Left lung (tissue), 10 donors: ENCODE results near the gene RSPH1. TPM values are rescaled to one million over a fixed set of nuclear protein-coding genes. Genes with fewer than 3 reads are reported as not detected.
A peak's percentile ranks its signal among the peaks of the same experiment; 100 is the strongest.

ENCODE experiments used
- ATAC-seq: fragments of 200-7000 bp; cut with Tn5 transposase; one replicate; pipeline ENCODE4 v1.9.1; 2020; ENCODE audit warnings: moderate library complexity
- DNase-seq, 4 donors: peaks; one replicate each; pipeline ENCODE4 v3.0.0-alpha.2; 2013 to 2020
- H3K27ac ChIP-seq, 2 donors: fragments of 200-600 bp; sonication (generic) in 1 of 2; one replicate each; pipeline versions ENCODE4 v1.5.0 to v1.8.0; 2020 to 2021
- H3K27me3 ChIP-seq, 2 donors: fragments of 200-600 bp; sonication (generic) in 1 of 2; one replicate each; pipeline versions ENCODE4 v1.5.0 to v1.8.0; 2020 to 2021
- H3K36me3 ChIP-seq, 2 donors: fragments of 200-600 bp; sonication (generic) in 1 of 2; one replicate each; pipeline versions ENCODE4 v1.5.0 to v1.8.0; 2020 to 2021
- H3K4me1 ChIP-seq, 2 donors: fragments of 200-600 bp; one replicate each; pipeline ENCODE4 v1.8.0; 2021
- H3K4me3 ChIP-seq, 2 donors: fragments of 200-600 bp; sonication (generic) in 1 of 2; one replicate each; pipeline versions ENCODE4 v1.5.0 to v1.8.0; 2020 to 2021; ENCODE audit warnings: mild to moderate bottlenecking in 1 of 2
- H3K9me3 ChIP-seq, 2 donors: fragments of 200-600 bp; sonication (generic) in 1 of 2; one replicate each; pipeline versions ENCODE4 v1.5.0 to v1.8.0; 2020 to 2021
- CTCF ChIP-seq, 2 donors: fragments of 200-600 bp; sonication (generic) in 1 of 2; IDR thresholded peaks; one replicate each; pipeline versions ENCODE4 v1.5.0 to v1.8.0; 2021; ENCODE audit warnings: antibody characterized with exemption in 2 of 2
- intact Hi-C, 2 donors: fragments of 100-400 bp; cut with DNase I; formaldehyde crosslinking; loops; one replicate each; pipeline versions ENCODE4 v1.11.2 to v1.14.2; 2022
- polyA plus RNA-seq, 6 donors: library from polyadenylated mRNA; unstranded; fragments of 120-200 nt; gene quantifications; one replicate each; pipeline ENCODE4 v1.2.1, GENCODE V29; 2013; ENCODE audit not compliant: insufficient read length in 6 of 6
- total RNA-seq, 2 donors: library from RNA; stranded (reverse); fragmentation: NEBNext Ultra II Directional; extraction: Animal tissue kit (Norgen Biotek cat#: 25700); gene quantifications; one replicate each; pipeline ENCODE4 v1.2.1, GENCODE V29; 2021
- donor health status: DM: no; HTN: yes; CAD: no.
- donor health status: DM: no; HTN: no; CAD: no.

The RSPH1 gene
- total and polyA plus RNA-seq, 8 donors, result 0.73 to 27.3 (median 13.4) TPM

GRCh38 chr21:42431196-42431595 lies 64.8 kb downstream of the RSPH1 start:
- no peak for TF ChIP-seq CTCF (IDR thresholded peaks at IDR 0.05)
- intact Hi-C loops, result loop anchor here in 1 of 2 donors (10.0 kb wide), 1 partner anchor 96 kb away; no protein-coding TSS in a partner anchor
- no peaks in the 10 kb centered on the region for H3K4me1 ChIP-seq
- H3K27me3 ChIP-seq, result peaks cover 0 to 3% of the 10 kb centered on the region in 2 donors
- H3K27ac ChIP-seq, result no peak overlapping the region
- H3K9me3 ChIP-seq, result peaks cover 0 to 11% of the 10 kb centered on the region in 2 donors
- no peak for DNase-seq
- H3K36me3 ChIP-seq, result no peaks in the 10 kb centered on the region
- ATAC-seq, result no peak
- H3K4me3 ChIP-seq, result no peak overlapping the region

- no peak for TF ChIP-seq CTCF (IDR thresholded peaks at IDR 0.05)
- ATAC-seq, result no peak
- H3K4me1 ChIP-seq, result peaks cover 0 to under 1% of the 10 kb centered on the region in 2 donors
- DNase-seq, result no peak
- peaks cover 0 to 11% of the 10 kb centered on the region in 2 donors for H3K9me3 ChIP-seq
- H3K27ac ChIP-seq, result no peak overlapping the region
- intact Hi-C loops, result loop anchor here in 1 of 2 donors (10.0 kb wide), 1 partner anchor 96 kb away; no protein-coding TSS in a partner anchor
- H3K36me3 ChIP-seq, result no peaks in the 10 kb centered on the region
- H3K27me3 ChIP-seq, result peaks cover 0 to 3% of the 10 kb centered on the region in 2 donors
- H3K4me3 ChIP-seq, result no peak overlapping the region
Measured at GRCh38 chr21:42430521-42430920, 65.5 kb downstream of the RSPH1 start.

- Histone ChIP-seq H3K4me3 (no peak overlapping the region), H3K27ac (no peak overlapping the region), H3K27me3 (peaks cover 0 to 3% of the 10 kb centered on the region in 2 donors), H3K4me1 (peaks cover 0 to 7% of the 10 kb centered on the region in 2 donors), H3K9me3 (peaks cover 0 to 11% of the 10 kb centered on the region in 2 donors), H3K36me3 (no peaks in the 10 kb centered on the region)
- no peak for TF ChIP-seq CTCF (IDR thresholded peaks at IDR 0.05)
- ATAC-seq, result peak; percentile 14
- intact Hi-C loops, result loop anchor here in 1 of 2 donors (10.0 kb wide), 1 partner anchor 95 kb away; no protein-coding TSS in a partner anchor
- no peak for DNase-seq
Measured at GRCh38 chr21:42429856-42430255, 66.2 kb downstream of the RSPH1 start.

- Histone ChIP-seq H3K4me3 (no peak overlapping the region), H3K27me3 (peaks cover 0 to 3% of the 10 kb centered on the region in 2 donors), H3K36me3 (no peaks in the 10 kb centered on the region), H3K4me1 (peaks cover 0 to 15% of the 10 kb centered on the region in 2 donors), H3K27ac (no peak overlapping the region), H3K9me3 (peaks cover 0 to 11% of the 10 kb centered on the region in 2 donors)
- intact Hi-C loops, result no loop called here
- TF ChIP-seq CTCF (IDR thresholded peaks at IDR 0.05), result no peak
- no peak for ATAC-seq
- no peak for DNase-seq
Measured at GRCh38 chr21:42429021-42429420, 67.0 kb downstream of the RSPH1 start.

- no peak for TF ChIP-seq CTCF (IDR thresholded peaks at IDR 0.05)
- Histone ChIP-seq H3K27me3 (peaks cover 0 to 3% of the 10 kb centered on the region in 2 donors), H3K27ac (no peak overlapping the region), H3K4me3 (no peak overlapping the region), H3K9me3 (peaks cover 0 to 11% of the 10 kb centered on the region in 2 donors), H3K36me3 (no peaks in the 10 kb centered on the region), H3K4me1 (peaks cover 0 to 18% of the 10 kb centered on the region in 2 donors)
- intact Hi-C loops, result no loop called here
- no peak for DNase-seq
- ATAC-seq, result no peak
Measured at GRCh38 chr21:42427809-42428419, 68.1 kb downstream of the RSPH1 start.
